Measurements from ENCODE around the gene FAM171A1.

Gene FAM171A1

DNA sequence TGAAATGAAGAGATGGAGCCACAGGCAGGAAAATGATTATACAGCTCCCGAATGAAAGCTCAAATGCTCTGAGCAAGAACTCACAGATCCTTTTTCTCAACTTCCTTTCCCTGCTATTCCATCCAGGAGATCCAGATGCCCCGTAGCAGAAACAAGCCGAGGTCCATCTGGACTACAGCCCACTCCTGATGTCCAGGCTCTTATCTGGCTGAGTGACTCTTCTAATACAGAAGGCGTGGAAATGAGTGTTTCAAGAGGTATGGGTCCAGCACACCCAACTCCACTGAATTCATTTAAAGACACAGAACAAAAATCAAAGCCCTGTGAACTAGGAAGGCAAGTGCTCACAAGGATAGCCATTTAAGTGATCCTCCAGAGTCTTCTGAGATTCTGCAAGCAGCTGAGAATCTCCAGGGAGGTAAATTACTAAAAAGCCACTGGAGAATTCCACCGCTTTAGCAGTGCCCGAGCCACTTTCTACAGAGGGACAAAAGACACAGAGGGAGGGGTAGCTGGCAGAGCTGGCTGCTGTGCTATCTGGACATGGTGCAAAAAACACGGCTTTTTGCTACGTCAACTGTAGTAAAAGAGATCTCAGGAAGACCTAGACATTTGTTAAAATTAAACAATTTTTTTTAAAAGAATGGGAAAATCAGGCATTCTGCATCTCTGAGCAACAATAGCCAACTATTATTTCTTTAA, 24.5 kb downstream of the FAM171A1 start:
- Histone ChIP-seq H3K4me3 (ENCODE audit: low read depth in 1 of 2, low read length in 1 of 2) (no peak overlapping the region), H3K27me3 (peaks cover 23% of the 10 kb centered on the region), H3K9me3 (no peaks in the 10 kb centered on the region), H3K27ac (no peak overlapping the region), H3K4me1 (ENCODE audit: control insufficient read depth in 1 of 2, insufficient read depth in 1 of 2, low read depth in 1 of 2, low read length in 1 of 2) (peaks cover 4 to 5% of the 10 kb centered on the region in 2 experiments), H3K36me3 (no peaks in the 10 kb centered on the region)
- TF ChIP-seq, protein P1, sequence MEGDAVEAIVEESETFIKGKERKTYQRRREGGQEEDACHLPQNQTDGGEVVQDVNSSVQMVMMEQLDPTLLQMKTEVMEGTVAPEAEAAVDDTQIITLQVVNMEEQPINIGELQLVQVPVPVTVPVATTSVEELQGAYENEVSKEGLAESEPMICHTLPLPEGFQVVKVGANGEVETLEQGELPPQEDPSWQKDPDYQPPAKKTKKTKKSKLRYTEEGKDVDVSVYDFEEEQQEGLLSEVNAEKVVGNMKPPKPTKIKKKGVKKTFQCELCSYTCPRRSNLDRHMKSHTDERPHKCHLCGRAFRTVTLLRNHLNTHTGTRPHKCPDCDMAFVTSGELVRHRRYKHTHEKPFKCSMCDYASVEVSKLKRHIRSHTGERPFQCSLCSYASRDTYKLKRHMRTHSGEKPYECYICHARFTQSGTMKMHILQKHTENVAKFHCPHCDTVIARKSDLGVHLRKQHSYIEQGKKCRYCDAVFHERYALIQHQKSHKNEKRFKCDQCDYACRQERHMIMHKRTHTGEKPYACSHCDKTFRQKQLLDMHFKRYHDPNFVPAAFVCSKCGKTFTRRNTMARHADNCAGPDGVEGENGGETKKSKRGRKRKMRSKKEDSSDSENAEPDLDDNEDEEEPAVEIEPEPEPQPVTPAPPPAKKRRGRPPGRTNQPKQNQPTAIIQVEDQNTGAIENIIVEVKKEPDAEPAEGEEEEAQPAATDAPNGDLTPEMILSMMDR (IDR thresholded peaks at IDR 0.05), result no peak

DNA sequence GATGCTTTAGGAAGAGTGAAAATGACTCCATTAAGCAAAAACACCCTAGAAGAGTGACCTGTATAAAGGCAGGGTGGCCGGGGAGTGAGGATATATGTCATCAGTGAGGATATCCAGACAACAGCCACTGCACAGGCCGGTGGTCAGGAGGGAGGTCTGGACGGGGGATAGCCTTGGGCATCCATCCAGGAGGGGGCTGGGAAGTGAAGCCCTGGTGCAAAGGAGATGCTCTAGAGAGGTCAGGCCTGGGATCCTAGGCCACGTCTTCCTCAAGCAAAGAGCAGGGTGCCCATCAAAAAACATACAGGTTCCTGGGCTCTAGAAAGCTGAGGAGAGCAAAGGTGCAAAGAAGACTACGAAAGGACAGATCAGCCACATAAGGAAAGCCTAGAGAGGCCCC, 25.6 kb downstream of the FAM171A1 start:
- TF ChIP-seq, protein P1 (IDR thresholded peaks at IDR 0.05), result no peak
- H3K27ac ChIP-seq, result no peak overlapping the region
- peaks cover 4 to 5% of the 10 kb centered on the region in 2 experiments for H3K4me1 ChIP-seq (ENCODE audit: control insufficient read depth in 1 of 2, insufficient read depth in 1 of 2, low read depth in 1 of 2, low read length in 1 of 2)
- no peak overlapping the region for H3K4me3 ChIP-seq (ENCODE audit: low read depth in 1 of 2, low read length in 1 of 2)
- H3K36me3 ChIP-seq, result no peaks in the 10 kb centered on the region
- H3K27me3 ChIP-seq, result peaks cover 19% of the 10 kb centered on the region
- no peaks in the 10 kb centered on the region for H3K9me3 ChIP-seq

DNA sequence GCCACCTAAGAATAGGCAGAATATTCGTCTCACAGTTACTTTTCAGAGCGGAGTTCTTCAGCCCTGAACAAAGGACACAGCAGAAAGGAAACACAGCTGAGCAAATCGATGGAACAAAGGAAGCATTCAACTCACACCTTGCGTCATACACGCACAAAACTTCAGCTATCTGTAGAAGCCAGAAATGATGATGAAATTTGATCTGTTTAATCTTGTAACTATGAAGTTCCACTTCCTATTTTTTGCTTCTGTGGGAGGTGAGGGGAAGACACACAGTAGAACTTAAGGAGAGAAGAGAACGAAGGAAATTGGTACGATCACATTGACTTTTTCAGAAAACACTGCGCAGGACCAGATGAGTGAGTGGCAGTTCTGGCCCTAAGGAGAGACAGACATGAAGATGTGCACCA, 26.2 kb downstream of the FAM171A1 start:
- Histone ChIP-seq H3K36me3 (no peaks in the 10 kb centered on the region), H3K4me1 (ENCODE audit: control insufficient read depth in 1 of 2, insufficient read depth in 1 of 2, low read depth in 1 of 2, low read length in 1 of 2) (peaks cover 4 to 5% of the 10 kb centered on the region in 2 experiments), H3K9me3 (no peaks in the 10 kb centered on the region), H3K27ac (no peak overlapping the region), H3K4me3 (ENCODE audit: low read depth in 1 of 2, low read length in 1 of 2) (no peak overlapping the region), H3K27me3 (peaks cover 19% of the 10 kb centered on the region)
- TF ChIP-seq, protein P1 (IDR thresholded peaks at IDR 0.05), result no peak

DNA sequence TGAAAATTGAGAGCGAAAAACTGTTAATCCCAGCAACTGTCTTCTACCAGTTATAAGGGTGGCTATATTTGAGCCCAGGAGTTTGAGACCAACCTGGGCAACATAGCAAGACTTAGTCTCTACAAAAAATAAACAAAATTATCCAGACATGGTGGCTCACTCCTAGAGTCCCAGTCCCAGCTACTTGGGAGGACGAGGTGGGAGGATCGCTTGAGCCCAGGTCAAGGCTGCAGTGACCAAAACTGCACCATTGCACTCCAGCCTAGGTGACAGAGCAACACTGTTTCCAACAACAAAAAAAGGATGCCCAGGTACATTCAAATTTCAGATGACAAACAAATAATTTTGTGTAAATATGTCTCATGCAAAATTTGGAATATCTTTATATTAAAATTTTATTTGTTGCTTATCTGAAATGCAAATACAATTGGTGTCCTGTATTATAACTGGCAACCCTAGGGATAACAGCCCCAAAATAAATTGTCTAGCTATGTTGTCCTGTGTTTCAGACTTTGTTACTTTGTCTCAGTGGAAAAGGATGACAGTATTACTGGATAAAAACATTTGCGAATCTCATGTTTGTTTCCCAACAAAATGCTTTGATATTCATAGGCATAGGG, 26.7 kb downstream of the FAM171A1 start:
- Histone ChIP-seq H3K36me3 (no peaks in the 10 kb centered on the region), H3K27ac (no peak overlapping the region)

DNA sequence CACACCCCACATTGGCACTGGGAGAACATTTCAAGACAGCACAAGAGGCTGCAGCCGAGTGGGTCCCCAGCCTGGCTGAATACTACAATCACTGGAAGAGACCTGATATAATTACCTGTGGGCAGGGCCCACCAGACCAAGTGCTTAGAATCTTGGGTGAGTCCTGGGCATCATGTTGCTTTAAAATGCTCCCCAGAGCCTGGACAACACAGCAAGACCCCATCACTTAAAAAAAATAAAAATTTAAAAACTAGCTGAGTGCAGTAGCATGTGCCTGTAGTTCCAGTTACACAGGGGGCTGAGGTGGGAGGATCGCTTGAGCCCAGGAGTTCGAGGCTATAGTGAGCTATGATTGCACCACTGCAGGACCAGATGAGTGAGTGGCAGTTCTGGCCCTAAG, 28.1 kb downstream of the FAM171A1 start:
- Histone ChIP-seq H3K4me3 (ENCODE audit: low read depth in 1 of 2, low read length in 1 of 2) (no peak overlapping the region), H3K27me3 (peaks cover 2% of the 10 kb centered on the region), H3K36me3 (no peaks in the 10 kb centered on the region), H3K4me1 (ENCODE audit: control insufficient read depth in 1 of 2, insufficient read depth in 1 of 2, low read depth in 1 of 2, low read length in 1 of 2) (peaks cover 4 to 5% of the 10 kb centered on the region in 2 experiments), H3K27ac (no peak overlapping the region), H3K9me3 (no peaks in the 10 kb centered on the region)
- TF ChIP-seq, protein P1 (IDR thresholded peaks at IDR 0.05), result no peak

More for the DNA sequence above, 26.7 kb downstream of the FAM171A1 start:
- Histone ChIP-seq H3K27me3 (peaks cover 16% of the 10 kb centered on the region), H3K9me3 (no peaks in the 10 kb centered on the region), H3K4me1 (ENCODE audit: control insufficient read depth in 1 of 2, insufficient read depth in 1 of 2, low read depth in 1 of 2, low read length in 1 of 2) (peaks cover 4 to 5% of the 10 kb centered on the region in 2 experiments), H3K4me3 (ENCODE audit: low read depth in 1 of 2, low read length in 1 of 2) (no peak overlapping the region)
- TF ChIP-seq, protein P1 (IDR thresholded peaks at IDR 0.05), result no peak

All from neutrophil (primary cell).